Breast epithelium (tissue), 3 donors: ENCODE data around the gene NTRK3.

Source experiments
- POLR2AphosphoS5 ChIP-seq, 3 donors: sonication (generic); formaldehyde crosslinking; IDR thresholded peaks; one replicate each; pipeline ENCODE4 v1.6.1; 2017; ENCODE audit warnings: antibody characterized with exemption in 3 of 3
- TF ChIP-seq, protein P1 (sequence below), 3 donors: fragments of 450-650 bp; IDR thresholded peaks; one replicate each; pipeline ENCODE4 v1.5.1; 2016 to 2017; ENCODE audit warnings: antibody characterized with exemption in 3 of 3, mild to moderate bottlenecking in 3 of 3, moderate library complexity in 3 of 3

DNA sequence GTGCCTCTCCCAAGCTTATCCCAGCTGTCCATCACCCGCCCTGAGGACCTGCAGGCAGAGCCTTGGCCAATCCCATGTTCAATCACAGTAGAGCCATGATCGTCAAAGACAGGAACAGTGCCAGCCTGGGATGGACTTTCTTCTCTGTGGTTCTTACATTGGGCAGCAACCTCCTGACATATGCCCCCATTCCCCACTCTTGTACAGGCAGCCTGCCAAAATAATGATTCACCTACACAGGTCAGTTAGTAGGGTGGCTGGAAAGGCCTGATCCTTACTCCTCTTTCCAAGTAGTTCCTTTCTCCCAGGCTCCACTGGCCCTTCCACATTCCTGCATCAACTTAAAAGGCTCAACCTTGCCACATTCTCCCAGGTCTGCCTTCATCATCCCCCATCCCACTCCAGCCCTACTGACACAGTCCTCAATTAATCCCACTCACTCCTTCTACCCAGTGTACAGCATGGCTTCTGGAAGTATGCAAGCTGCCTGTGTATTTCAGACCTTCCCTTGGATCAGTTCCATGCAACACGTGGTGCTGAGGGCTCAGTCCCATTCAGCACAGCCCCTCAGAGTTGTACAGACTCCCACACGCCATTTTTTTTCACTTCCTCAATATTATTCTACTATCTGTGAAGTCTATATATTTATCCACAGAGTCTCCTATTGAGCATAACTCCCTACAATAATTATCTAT, 189.8 kb downstream of the NTRK3 start:
- TF ChIP-seq, protein P1, sequence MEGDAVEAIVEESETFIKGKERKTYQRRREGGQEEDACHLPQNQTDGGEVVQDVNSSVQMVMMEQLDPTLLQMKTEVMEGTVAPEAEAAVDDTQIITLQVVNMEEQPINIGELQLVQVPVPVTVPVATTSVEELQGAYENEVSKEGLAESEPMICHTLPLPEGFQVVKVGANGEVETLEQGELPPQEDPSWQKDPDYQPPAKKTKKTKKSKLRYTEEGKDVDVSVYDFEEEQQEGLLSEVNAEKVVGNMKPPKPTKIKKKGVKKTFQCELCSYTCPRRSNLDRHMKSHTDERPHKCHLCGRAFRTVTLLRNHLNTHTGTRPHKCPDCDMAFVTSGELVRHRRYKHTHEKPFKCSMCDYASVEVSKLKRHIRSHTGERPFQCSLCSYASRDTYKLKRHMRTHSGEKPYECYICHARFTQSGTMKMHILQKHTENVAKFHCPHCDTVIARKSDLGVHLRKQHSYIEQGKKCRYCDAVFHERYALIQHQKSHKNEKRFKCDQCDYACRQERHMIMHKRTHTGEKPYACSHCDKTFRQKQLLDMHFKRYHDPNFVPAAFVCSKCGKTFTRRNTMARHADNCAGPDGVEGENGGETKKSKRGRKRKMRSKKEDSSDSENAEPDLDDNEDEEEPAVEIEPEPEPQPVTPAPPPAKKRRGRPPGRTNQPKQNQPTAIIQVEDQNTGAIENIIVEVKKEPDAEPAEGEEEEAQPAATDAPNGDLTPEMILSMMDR (IDR thresholded peaks at IDR 0.05): no peak
- TF ChIP-seq POLR2AphosphoS5 (IDR thresholded peaks at IDR 0.05): no peak
